Raji (cell line): Measurements from ENCODE around the gene CBLL1.

Source experiments
- POLR2A ChIP-seq: IDR thresholded peaks from 2 replicates; pipeline ENCODE4 v1.6.1; 2011; ENCODE audit warnings: low read depth, low read length, control low read depth; ENCODE audit not compliant: insufficient read depth

Gene CBLL1

DNA sequence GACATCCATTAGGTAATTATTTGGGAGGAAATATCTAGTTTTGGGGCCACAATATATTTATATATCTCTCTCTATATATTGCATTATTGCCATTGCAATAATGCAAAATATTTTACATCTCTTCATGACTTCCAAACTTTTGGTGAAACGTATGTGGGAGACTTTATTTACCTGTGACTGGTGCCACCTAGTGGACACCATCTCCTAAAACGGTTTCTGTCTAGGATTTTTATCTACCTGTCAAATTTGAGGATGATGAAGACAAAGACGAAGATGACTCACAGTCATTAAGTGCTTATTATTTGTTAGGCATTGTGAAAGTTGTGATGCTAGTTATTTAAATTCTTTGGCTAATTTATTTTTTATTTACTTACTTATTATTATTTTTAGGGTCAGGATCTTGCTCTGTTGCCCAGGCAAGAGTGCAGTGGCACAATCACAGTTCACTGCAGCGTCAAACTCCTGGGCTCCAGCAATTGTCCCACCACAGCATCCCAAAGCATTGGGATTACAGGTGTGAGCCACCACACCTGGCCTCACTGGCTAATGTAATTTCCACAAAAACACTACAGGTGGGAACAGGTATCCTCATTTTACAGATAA is 18.7 kb upstream of the CBLL1 start:
- TF ChIP-seq POLR2A: no peak

- no peak for TF ChIP-seq POLR2A
Measured at GRCh38 chr7:107726356-107727130, 17.4 kb upstream of the CBLL1 start.

DNA sequence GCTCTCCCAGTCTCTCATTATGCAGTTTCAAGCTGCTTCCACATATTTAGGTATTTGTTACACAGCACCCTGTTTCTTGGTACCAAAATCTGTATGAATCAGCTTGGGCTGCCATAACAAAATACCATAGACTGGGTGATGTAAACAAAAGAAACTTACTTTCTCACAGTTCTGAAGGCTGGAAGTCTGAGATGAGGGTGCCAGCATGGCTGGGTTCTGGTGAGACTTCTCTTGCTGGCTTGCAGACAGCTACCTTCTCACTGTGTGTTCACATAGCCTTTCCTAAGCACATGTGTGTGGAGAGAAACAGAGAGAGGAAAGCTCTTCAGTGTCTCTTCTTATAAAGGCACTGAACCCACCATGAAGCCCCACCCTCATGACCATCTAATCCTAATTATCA is 15.7 kb upstream of the CBLL1 start:
- TF ChIP-seq POLR2A: no peak

DNA sequence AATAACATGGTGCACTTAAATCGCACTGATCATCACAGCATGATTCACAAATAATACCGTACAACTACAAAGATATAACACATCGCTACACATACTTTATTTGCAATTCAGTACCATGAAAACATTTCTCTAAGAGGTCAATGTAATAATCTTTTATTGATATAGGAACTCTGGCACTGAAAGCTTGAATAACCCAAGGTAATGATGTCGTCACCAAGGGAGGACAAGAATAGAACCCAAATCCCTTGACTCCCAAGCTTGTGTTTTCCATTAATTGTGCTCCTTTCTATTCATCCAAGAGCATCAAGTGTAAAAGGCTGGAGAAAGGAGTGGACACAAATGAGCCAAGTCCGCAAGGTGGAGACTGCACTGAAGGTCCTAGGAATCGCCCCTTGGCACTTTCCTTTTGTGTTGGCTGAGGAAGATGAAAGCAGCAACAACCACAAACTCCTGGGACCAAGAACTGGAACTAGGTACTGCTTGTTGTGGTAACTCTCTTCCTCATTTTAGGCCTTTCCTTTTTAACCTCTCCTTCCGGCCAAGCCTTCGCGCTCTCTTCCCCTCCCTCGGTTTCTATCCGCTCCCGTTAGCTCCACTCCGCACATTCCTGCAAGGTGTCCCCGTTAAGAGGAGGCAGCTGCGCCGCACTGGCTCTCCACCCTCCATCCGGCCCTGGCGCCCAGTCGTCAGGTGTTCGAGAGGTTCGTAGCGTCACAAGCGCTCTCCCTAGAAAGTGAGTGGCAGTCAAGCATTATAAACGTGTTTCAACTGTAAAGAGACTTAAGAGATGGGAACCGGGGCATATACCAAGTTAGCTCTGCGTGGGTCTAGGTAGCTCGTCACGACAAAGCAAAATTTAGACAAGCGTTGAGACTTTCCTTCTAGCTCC is 1.0 kb upstream of the CBLL1 start:
- TF ChIP-seq POLR2A: peak; percentile 57

- no peak for TF ChIP-seq POLR2A
Measured at GRCh38 chr7:107744345-107744750, 406 bp downstream of the CBLL1 start.

GRCh38 chr7:107746006-107746405 is 2.1 kb downstream of the CBLL1 start:
- TF ChIP-seq POLR2A: no peak

DNA sequence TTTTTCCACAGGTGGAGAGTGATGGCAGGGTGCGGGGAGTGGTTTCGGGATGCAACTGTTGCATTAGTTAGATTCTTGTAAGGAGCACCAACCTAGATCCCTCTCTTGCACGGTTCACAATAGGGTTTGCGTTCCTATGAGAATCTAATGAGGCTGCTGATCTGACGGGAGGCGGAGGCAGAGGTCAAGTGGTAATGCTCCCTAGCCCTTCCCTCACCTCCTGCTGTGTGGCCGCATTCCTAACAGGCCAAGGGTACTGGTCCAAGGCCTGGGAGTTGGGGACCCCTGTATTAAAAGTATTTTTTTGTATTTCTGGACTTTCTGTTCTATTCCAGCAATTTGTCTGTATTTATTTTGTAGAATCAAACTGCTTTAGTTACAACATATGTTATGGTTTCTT is 7.2 kb downstream of the CBLL1 start:
- TF ChIP-seq POLR2A: no peak

- no peak for TF ChIP-seq POLR2A
Measured at GRCh38 chr7:107754642-107755041, 10.7 kb downstream of the CBLL1 start.

DNA sequence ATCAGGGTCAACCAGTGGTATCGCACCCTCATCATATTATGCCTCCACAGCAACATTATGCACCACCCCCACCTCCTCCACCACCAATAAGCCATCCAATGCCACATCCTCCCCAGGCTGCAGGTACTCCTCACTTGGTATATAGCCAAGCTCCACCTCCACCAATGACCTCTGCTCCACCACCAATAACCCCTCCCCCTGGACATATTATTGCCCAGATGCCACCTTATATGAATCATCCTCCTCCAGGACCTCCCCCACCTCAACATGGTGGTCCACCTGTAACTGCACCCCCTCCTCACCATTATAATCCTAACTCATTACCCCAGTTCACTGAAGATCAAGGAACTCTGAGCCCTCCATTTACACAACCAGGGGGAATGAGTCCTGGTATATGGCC is 14.7 kb downstream of the CBLL1 start:
- TF ChIP-seq POLR2A: no peak

GRCh38 chr7:107767391-107767790 is 23.4 kb downstream of the CBLL1 start:
- no peak for TF ChIP-seq POLR2A

GRCh38 chr7:107768263-107768662 is 24.3 kb downstream of the CBLL1 start:
- no peak for TF ChIP-seq POLR2A

- TF ChIP-seq POLR2A: no peak
Measured at GRCh38 chr7:107773027-107773426, 29.1 kb downstream of the CBLL1 start.

GRCh38 chr7:107777702-107778101 is 33.8 kb downstream of the CBLL1 start:
- TF ChIP-seq POLR2A: no peak

DNA sequence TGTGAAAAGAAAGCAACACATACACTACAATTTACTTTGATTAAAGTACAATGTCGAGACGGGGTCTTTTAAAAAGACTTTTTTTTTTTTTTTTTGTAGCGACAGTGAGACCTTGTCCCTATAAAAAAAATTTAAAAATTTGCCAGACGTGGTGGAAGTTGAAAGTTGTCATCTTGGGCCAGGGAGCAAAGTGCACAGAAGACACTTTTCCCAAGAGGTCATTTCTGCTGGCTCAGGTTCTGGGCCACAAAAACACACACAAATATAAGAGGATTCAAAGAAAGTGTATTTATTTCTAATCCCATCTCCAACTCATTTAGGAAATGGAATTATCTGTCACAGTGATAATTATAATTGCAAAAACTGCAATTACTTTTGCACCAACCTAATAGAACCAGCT is 34.3 kb downstream of the CBLL1 start:
- no peak for TF ChIP-seq POLR2A

GRCh38 chr7:107779647-107780099 is 35.7 kb downstream of the CBLL1 start:
- TF ChIP-seq POLR2A: no peak

GRCh38 chr7:107782374-107782773 is 38.4 kb downstream of the CBLL1 start:
- TF ChIP-seq POLR2A: no peak
